HG02870 (cell line): Measurements from ENCODE around the gene NUDT2.

Experiments used
- ATAC-seq: cut with Tn5 transposase; IDR thresholded peaks from one replicate; pipeline ENCODE4 v1.9.1; 2021; ENCODE audit warnings: mild to moderate bottlenecking, moderate library complexity; ENCODE audit not compliant: unreplicated experiment

The NUDT2 gene

GRCh38 chr9:34384368-34385165, 55.2 kb downstream of the NUDT2 start:
- ATAC-seq: no peak

- no peak for ATAC-seq
Observed at GRCh38 chr9:34385561-34386230, 56.3 kb downstream of the NUDT2 start.

GRCh38 chr9:34386656-34387055, 57.3 kb downstream of the NUDT2 start:
- no peak for ATAC-seq

- ATAC-seq: no peak
Observed at GRCh38 chr9:34387239-34387638, 57.9 kb downstream of the NUDT2 start.

GRCh38 chr9:34392511-34392910, 63.1 kb downstream of the NUDT2 start:
- no peak for ATAC-seq
